H54 (cell line): Measurements from ENCODE around the gene CCL1.

ENCODE experiments used
- DNase-seq: peaks from one replicate; pipeline ENCODE4 v3.0.0; 2011; ENCODE audit warnings: low spot score, mixed read lengths; ENCODE audit not compliant: insufficient read length
- FAIRE-seq: peaks from 3 replicates; lab custom pipeline; 2011; peaks lifted over from hg19 to GRCh38; lab: Jason Lieb, UNC
- POLR2A ChIP-seq: IDR thresholded peaks from 2 replicates; pipeline ENCODE4 v1.6.1; 2011; ENCODE audit warnings: low read depth, mild to moderate bottlenecking, low read length

CCL1 gene, protein sequence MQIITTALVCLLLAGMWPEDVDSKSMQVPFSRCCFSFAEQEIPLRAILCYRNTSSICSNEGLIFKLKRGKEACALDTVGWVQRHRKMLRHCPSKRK

DNA sequence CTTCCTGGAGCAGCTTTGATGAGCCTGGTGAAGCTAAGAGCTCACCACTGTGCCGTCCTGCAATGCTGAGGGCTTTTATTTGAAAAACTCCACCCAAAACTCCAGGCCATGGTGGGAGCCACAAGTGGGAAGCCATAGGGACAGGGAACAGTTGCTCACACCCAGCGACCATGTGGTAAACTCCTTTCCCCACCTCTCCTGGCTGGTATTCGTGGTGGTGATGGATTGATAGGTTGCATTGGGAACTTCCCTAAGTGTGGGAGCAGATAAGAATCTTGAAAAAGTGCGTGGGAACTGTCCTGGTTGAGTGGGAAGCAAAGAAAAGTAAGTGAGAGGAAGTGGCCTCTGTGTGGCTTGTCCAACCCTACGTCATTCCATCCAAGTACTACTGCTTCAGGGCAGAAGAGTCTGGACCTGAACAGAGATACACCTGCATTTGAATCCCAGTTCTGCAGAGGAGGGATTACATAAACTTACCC, at the start of gene CCL1:
Gene CCL1 (minus strand): TSS at position 51 of the 479 bp plus-strand sequence. CDS start 72 bp downstream, outside the sequence.
- DNase-seq: no peak
- TF ChIP-seq POLR2A: no peak
- FAIRE-seq: no peak

DNA sequence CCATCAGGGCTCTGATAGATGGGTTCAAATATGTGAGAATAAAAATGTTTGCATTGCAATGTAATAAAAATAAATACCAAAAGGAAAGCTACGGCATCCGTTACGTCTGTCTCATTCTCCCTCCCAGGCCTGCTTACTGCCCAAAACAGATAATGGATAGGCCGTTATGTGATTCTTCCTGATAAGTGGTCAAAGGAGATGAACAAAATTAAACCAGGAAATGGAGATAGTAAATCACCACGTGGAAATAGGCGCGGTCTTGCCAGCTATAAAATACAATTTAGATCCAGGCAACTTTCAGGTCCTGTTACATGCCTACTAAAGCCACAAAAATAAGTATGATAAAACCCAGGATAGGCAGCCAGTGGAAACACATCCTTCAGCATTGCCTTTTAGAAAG, 49.5 kb upstream of the CCL1 start:
- FAIRE-seq: no peak

DNA sequence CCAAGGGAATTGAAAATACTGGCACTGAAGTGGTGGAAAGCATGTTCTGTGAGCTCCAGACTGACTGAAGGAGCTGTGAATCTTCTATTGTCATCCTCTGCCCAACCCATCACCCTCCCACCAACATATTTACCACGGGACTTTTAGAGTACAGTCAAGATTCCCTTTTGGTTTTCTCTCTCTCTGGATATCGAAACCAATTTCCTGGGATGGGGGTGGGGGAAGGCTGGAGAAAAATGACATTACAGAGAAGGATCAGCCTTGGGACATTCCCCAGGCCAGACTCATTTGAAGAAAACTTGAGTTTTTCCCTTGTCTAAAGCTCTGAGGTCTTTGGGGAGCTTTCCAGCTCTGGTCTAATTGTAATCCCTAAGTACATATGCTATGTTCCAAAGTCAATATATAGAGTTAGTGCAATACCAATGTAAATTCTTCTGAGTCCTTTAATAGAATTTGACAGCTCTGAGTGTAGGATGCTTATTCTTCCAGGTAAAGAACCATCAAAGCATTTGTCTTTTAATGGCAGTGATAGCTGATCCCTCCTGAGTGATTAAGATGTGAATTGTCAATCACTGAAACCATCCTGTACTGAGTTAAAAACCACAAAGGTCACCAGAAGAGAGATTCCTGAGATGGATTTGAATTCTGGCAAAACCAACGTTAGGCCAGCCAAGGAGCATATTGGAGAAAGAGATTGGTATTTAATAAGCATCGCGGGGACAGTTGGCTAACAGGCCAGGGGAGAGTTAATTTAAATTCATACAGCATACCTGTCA, 48.8 kb upstream of the CCL1 start:
- no peak for TF ChIP-seq POLR2A
- no peak for FAIRE-seq
- no peak for DNase-seq

More for the DNA sequence above, 49.5 kb upstream of the CCL1 start:
- DNase-seq: no peak
- TF ChIP-seq POLR2A: no peak

DNA sequence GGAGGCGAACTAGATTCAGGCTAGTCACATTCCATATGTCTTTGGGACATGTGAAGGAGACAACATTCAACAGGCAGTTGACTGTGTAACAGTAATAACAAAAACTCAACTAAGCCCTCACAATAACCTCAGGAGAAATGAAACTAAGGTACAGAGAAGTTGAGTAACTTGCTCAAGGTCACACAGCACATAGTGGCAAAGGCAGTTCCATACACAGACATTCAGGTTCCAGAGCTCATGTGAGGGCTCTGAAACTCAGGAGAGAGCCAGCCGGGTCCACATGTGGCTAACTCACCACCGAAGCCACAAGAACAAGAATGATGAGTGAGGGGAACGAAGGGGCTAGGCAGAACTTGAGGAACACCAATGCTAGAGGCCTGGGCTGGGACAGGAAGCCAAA, 46.3 kb upstream of the CCL1 start:
- DNase-seq (no peak), FAIRE-seq (no peak)
- TF ChIP-seq POLR2A: no peak

DNA sequence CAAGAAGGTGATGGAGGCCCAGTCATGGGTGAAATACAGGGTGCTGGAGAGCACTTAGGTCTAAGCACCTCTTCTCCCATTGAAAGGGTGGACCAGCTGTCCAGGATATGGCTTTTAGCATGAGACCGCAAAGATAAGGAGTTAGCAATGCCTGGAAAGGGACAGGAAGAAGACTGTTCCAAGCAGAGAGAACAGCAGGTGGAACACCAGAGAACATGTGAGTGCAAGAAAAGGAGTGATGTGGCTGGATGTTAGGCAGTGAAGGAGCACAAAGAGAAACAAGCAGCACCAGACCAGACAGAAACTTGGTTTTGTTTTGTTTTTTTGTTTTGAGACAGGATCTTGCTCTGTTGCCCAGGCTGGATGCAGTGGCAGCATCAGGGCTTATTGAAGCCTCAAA, 45.4 kb upstream of the CCL1 start:
- no peak for FAIRE-seq
- no peak for DNase-seq
- no peak for TF ChIP-seq POLR2A

DNA sequence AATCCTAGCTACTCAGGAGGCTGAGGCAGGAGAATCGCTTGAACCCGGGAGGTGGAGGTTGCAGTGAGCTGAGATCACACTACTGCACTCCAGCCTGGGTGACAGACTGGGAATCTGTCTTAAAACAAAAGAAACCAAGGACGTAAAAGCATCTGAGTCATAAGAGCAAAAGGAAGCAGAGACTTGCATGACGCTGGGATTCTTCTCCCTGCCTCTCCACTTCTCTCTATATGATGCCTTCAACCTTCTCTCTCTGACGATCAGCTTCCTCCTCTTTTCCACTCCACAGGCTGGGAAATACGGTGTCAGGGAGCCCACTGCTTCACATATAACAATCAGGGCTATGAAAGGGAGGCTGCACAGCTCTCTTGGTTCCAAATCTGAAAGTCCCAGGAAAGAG, 43.2 kb upstream of the CCL1 start:
- TF ChIP-seq POLR2A: no peak
- FAIRE-seq: no peak
- no peak for DNase-seq

DNA sequence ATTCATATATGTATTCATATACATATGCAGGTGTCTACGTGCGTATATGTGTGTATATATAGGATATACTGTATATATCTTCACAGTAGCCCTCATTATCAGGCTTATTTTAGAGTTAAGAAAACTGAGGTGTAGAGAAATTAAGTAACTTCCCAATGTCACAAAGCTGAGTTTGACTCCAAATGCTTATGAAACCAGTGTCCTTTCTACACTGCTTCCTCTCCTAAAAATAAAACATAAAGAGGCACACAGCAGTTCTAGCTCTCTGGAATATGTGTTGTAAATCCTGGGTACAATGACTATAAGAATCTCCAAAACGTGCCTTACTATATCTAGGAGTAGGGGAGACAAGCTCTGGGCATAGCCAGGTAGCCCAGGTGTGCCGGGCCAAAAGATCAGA, 40.0 kb upstream of the CCL1 start:
- FAIRE-seq (no peak), DNase-seq (no peak)
- TF ChIP-seq POLR2A: no peak

DNA sequence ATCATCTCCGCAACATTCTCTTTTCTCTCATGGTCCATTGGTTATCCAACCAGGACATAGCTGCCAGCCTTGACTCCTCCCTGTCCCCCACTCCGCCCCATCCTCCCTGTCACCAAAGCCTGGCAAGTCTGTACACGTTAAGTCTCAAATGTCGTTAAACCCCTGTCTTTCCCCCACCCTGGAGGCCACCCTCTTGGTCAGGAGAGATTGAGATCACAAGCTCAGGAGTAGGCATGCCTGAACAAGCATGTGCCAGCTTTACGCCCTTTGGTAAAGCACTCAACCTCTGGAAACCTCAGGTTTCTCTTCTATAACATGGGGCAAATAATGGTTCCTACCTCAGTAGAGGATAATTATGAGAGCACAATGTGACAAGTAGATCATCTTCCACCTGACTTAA, 38.1 kb upstream of the CCL1 start:
- DNase-seq: no peak
- TF ChIP-seq POLR2A: no peak
- no peak for FAIRE-seq

DNA sequence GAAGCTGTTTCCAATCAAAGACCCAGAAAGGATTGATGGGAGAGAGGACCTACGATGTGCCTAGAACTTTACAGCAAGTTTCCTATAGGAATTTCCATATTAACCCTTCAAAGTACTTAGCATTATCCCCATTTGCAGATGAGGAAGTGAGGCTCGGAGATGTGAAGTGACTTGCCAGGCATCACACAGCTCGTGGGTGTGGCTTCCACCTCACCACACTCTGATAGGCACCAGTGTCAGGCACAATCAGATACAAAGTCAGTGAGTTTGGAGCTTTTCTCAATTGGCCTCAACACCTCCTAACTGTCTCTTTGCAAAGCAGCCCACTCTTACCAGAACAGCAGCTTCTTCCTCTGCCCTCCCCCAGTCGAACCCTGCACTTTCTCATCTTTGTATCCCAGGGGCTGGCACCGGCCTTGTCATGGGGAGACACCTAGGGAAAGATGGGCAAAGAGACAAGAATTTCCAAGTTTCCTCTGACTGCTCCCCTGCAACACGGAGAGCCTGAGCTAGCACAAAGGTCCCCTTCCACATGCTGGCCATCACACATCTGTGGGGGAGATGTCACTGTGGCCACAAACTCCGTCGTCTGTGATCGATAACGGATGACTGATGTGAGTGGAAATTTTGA, 37.4 kb upstream of the CCL1 start:
- no peak for DNase-seq
- no peak for TF ChIP-seq POLR2A
- no peak for FAIRE-seq

DNA sequence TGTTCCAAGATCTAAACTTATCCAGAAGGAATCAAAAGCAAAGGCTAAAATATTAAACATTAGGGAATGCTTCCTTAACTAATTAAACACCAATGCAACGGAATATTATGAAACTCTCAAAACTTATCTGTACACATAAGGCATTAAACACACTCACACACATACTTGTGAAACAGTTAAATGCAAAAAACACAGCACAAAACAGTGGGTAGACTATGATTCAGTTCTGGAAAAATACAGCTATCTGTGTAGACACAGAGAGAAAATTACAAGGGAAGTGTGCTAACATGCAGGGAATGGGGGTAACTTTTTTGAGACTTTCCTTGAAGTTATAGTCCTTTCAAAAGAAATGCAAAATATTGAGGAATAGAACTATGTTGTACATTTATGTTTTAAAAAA, 36.7 kb upstream of the CCL1 start:
- TF ChIP-seq POLR2A: no peak
- no peak for FAIRE-seq
- no peak for DNase-seq

DNA sequence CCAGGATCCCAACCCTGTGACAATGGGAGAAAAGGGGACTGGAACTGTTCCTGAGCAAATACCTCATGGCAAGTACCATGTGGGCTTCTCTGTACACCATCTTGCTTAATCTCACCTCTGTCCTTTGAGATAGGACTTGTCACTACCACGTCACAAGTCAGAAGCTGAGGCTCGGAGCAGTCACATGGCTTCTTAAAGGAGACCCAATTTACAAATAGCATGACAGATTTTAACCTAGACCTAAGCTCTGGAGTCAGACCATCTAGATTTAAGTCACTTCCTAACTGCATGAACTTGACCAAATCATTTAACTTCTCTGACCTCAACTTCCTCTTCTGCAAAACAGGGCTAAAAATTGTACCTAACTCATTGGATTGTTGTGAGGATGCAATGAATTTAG, 36.0 kb upstream of the CCL1 start:
- FAIRE-seq (no peak), DNase-seq (no peak)
- TF ChIP-seq POLR2A: no peak

DNA sequence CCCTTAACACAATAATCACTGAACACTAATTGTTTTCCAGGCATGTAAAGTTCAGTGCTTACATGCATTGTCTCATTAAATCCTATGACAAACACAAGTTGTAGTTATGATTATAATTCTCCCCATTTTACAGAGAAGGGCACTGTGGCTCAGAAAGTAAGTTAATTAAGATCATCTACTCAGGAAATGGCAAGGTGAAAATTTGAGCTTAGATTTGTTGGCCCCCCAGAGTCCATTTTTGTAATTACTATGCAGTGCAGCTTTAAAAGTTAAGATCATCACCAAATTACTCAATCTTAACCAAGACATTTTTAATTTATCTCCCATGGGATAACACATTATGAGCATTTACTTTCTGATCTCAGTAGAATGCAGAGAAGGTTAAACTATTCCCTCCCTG, 34.2 kb upstream of the CCL1 start:
- no peak for FAIRE-seq
- no peak for TF ChIP-seq POLR2A
- DNase-seq: no peak

DNA sequence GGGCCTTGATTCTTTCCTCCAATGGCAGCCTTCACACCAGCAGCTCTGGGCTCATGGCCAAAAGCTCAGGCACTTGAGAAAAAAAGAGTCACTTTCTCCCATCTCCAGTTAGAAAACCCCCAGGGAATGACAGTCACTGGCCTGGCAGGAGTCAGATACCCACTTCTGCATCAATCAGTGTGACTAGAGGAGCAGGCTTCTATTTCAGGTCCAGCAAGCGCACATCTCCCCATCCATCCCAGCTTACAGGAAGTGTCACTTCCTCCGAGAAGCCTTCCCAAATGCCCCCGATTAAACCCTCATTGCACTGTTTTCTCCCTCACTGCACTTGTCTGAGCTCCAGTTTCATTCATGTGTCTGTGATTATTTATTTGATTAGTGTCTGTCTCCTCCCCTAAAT, 30.4 kb upstream of the CCL1 start:
- FAIRE-seq (no peak), DNase-seq (no peak)

DNA sequence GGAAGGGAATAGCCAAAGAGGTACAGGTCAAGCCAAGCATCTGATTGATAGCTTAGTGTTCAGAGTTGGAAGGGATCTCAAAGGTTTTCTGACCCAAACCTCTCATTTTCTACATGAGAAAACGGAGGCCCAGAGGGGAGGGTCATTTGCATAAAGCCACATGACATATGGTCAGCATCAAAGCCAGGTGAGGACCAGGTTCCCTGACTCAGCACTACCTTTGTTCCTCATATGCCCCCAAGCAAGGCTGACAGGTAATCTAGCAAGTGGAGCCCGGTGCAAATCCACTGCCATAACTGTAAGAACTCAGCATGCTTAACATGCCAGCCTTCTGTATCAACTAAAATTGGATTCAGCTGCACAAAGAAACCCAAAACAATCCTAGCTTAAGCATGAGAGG, 28.2 kb upstream of the CCL1 start:
- no peak for TF ChIP-seq POLR2A
- no peak for FAIRE-seq

More for the DNA sequence above, 30.4 kb upstream of the CCL1 start:
- TF ChIP-seq POLR2A: no peak

More for the DNA sequence above, 28.2 kb upstream of the CCL1 start:
- DNase-seq: no peak
